HepG2 (cell line): ENCODE measurements around the gene RPS28. TPM values are rescaled to one million over a fixed set of nuclear protein-coding genes. Genes with fewer than 3 reads are reported as not detected.

Source experiments
- CBX5 ChIP-seq: sonication (generic); formaldehyde crosslinking; IDR thresholded peaks from 2 replicates; pipeline ENCODE4 v1.4.0; 2020; ENCODE audit warnings: missing genetic modification reagents, borderline replicate concordance
- NR3C1 ChIP-seq: sonication (generic); formaldehyde crosslinking; IDR thresholded peaks from 2 replicates; pipeline ENCODE4 v1.4.0; 2020; ENCODE audit warnings: missing genetic modification reagents
- THAP11 ChIP-seq: IDR thresholded peaks from 2 replicates; pipeline ENCODE4 v1.6.1; 2016; ENCODE audit warnings: missing biosample characterization, missing genetic modification reagents
- ZFP82 ChIP-seq: sonication (generic); formaldehyde crosslinking; IDR thresholded peaks from 2 replicates; pipeline ENCODE4 v1.5.1; 2020; ENCODE audit warnings: mild to moderate bottlenecking, missing genetic modification reagents, borderline replicate concordance
- ZNF564 ChIP-seq: sonication (generic); formaldehyde crosslinking; IDR thresholded peaks from 2 replicates; pipeline ENCODE4 v1.8.1; 2023; ENCODE audit warnings: mild to moderate bottlenecking, missing genetic modification reagents
- ZNF720 ChIP-seq: sonication (generic); formaldehyde crosslinking; IDR thresholded peaks from 2 replicates; pipeline ENCODE4 v1.4.0; 2020; ENCODE audit warnings: missing genetic modification reagents
- ZNF776 ChIP-seq: sonication (generic); formaldehyde crosslinking; IDR thresholded peaks from 2 replicates; pipeline ENCODE4 v1.4.0; 2020; ENCODE audit warnings: mild to moderate bottlenecking, missing genetic modification reagents
- ZSCAN25 ChIP-seq: sonication (generic); formaldehyde crosslinking; IDR thresholded peaks from 2 replicates; pipeline ENCODE4 v1.8.0; 2022; ENCODE audit warnings: mild to moderate bottlenecking, missing genetic modification reagents
- polyA plus RNA-seq, 8 experiments: library from polyadenylated mRNA; depleted of rRNA in 3 of 8; stranded (reverse) in 7 of 8; unstranded in 1 of 8; fragments of >200 nt; fragmentation: Illumina TruSeq in 4 of 8; extraction: Trizol in 4 of 8; gene quantifications; 2 replicates each; pipeline versions ENCODE4 v1.2.1 to v1.2.3, GENCODE V29; 2011 to 2016; ENCODE audit warnings: low read depth in 4 of 8, missing spikeins in 1 of 8, mixed read lengths in 1 of 8; ENCODE audit not compliant: insufficient read depth in 1 of 8
- total RNA-seq, 5 experiments: library from RNA; depleted of rRNA; stranded (reverse); fragments of >200 nt; fragmentation: Illumina TruSeq; extraction: Trizol; gene quantifications; 2 replicates each; pipeline ENCODE4 v1.2.3, GENCODE V29; 2016; ENCODE audit warnings: low read depth in 1 of 5
- TF ChIP-seq, protein P1 (sequence below): sonication (generic); formaldehyde crosslinking; IDR thresholded peaks from 2 replicates; pipeline ENCODE4 v1.4.0; 2020; ENCODE audit warnings: missing genetic modification reagents
- TF ChIP-seq, protein P2 (sequence below): sonication (generic); formaldehyde crosslinking; conservative IDR thresholded peaks from 2 replicates; pipeline ENCODE4 v1.4.0; 2020; ENCODE audit warnings: missing genetic modification reagents
- TF ChIP-seq, protein P3 (sequence below): sonication (generic); formaldehyde crosslinking; IDR thresholded peaks from 2 replicates; pipeline ENCODE4 v1.5.0; 2020; ENCODE audit warnings: mild to moderate bottlenecking, missing genetic modification reagents
- TF ChIP-seq, protein P4 (sequence below): sonication (generic); formaldehyde crosslinking; IDR thresholded peaks from 2 replicates; pipeline ENCODE4 v1.4.0; 2020; ENCODE audit warnings: mild to moderate bottlenecking, missing genetic modification reagents
- TF ChIP-seq, protein P5 (sequence below): IDR thresholded peaks from 2 replicates; pipeline ENCODE4 v1.6.1; 2016; ENCODE audit warnings: missing biosample characterization, missing genetic modification reagents, low read depth

Gene RPS28
- total and polyA plus RNA-seq, 2 of the 13 experiments (the other 11 are each of a cell fraction or from before 2014, with no cell fraction given), result 281 to 545 TPM

- no peak for TF ChIP-seq ZNF720 (CRISPR knock-in tag)
- TF ChIP-seq, protein P1, sequence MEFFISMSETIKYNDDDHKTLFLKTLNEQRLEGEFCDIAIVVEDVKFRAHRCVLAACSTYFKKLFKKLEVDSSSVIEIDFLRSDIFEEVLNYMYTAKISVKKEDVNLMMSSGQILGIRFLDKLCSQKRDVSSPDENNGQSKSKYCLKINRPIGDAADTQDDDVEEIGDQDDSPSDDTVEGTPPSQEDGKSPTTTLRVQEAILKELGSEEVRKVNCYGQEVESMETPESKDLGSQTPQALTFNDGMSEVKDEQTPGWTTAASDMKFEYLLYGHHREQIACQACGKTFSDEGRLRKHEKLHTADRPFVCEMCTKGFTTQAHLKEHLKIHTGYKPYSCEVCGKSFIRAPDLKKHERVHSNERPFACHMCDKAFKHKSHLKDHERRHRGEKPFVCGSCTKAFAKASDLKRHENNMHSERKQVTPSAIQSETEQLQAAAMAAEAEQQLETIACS, result peak; percentile 86
- TF ChIP-seq, protein P2, sequence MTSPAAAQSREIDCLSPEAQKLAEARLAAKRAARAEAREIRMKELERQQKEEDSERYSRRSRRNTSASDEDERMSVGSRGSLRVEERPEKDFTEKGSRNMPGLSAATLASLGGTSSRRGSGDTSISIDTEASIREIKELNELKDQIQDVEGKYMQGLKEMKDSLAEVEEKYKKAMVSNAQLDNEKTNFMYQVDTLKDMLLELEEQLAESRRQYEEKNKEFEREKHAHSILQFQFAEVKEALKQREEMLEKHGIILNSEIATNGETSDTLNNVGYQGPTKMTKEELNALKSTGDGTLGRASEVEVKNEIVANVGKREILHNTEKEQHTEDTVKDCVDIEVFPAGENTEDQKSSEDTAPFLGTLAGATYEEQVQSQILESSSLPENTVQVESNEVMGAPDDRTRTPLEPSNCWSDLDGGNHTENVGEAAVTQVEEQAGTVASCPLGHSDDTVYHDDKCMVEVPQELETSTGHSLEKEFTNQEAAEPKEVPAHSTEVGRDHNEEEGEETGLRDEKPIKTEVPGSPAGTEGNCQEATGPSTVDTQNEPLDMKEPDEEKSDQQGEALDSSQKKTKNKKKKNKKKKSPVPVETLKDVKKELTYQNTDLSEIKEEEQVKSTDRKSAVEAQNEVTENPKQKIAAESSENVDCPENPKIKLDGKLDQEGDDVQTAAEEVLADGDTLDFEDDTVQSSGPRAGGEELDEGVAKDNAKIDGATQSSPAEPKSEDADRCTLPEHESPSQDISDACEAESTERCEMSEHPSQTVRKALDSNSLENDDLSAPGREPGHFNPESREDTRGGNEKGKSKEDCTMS (CRISPR knock-in tag), result no peak
- TF ChIP-seq ZNF776 (CRISPR knock-in tag), result peak; percentile 16; the same call in 1 of the 2 replicates
- TF ChIP-seq ZNF564 (CRISPR knock-in tag), result no peak
- TF ChIP-seq, protein P3, sequence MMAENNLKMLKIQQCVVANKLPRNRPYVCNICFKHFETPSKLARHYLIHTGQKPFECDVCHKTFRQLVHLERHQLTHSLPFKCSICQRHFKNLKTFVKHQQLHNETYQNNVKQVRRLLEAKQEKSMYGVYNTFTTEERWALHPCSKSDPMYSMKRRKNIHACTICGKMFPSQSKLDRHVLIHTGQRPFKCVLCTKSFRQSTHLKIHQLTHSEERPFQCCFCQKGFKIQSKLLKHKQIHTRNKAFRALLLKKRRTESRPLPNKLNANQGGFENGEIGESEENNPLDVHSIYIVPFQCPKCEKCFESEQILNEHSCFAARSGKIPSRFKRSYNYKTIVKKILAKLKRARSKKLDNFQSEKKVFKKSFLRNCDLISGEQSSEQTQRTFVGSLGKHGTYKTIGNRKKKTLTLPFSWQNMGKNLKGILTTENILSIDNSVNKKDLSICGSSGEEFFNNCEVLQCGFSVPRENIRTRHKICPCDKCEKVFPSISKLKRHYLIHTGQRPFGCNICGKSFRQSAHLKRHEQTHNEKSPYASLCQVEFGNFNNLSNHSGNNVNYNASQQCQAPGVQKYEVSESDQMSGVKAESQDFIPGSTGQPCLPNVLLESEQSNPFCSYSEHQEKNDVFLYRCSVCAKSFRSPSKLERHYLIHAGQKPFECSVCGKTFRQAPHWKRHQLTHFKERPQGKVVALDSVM (CRISPR knock-in tag), result 0 out of 2 replicates have a peak, but pooled peaks have one; percentile 36
- TF ChIP-seq THAP11, result no peak
- no peak for TF ChIP-seq ZFP82
- TF ChIP-seq, protein P4, sequence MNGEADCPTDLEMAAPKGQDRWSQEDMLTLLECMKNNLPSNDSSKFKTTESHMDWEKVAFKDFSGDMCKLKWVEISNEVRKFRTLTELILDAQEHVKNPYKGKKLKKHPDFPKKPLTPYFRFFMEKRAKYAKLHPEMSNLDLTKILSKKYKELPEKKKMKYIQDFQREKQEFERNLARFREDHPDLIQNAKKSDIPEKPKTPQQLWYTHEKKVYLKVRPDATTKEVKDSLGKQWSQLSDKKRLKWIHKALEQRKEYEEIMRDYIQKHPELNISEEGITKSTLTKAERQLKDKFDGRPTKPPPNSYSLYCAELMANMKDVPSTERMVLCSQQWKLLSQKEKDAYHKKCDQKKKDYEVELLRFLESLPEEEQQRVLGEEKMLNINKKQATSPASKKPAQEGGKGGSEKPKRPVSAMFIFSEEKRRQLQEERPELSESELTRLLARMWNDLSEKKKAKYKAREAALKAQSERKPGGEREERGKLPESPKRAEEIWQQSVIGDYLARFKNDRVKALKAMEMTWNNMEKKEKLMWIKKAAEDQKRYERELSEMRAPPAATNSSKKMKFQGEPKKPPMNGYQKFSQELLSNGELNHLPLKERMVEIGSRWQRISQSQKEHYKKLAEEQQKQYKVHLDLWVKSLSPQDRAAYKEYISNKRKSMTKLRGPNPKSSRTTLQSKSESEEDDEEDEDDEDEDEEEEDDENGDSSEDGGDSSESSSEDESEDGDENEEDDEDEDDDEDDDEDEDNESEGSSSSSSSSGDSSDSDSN (CRISPR knock-in tag), result peak; percentile 29; the same call in 1 of the 2 replicates
- TF ChIP-seq ZSCAN25, result no peak
- TF ChIP-seq CBX5, result no peak
- TF ChIP-seq, protein P5, sequence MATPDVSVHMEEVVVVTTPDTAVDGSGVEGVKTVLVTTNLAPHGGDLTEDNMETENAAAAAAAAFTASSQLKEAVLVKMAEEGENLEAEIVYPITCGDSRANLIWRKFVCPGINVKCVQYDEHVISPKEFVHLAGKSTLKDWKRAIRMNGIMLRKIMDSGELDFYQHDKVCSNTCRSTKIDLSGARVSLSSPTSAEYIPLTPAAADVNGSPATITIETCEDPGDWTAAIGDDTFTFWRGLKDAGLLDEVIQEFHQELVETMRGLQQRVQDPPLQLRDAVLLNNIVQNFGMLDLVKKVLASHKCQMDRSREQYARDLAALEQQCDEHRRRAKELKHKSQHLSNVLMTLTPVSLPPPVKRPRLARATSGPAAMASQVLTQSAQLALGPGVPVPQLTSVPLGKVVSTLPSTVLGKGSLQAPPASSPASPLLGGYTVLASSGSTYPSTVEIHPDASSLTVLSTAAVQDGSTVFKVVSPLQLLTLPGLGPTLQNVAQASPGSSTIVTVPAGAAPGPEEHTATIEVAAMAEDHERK (CRISPR knock-in tag), result no peak
- TF ChIP-seq NR3C1 (CRISPR knock-in tag), result no peak
These were observed 13.4 kb downstream of the RPS28 start (continued) for GRCh38 chr19:8334458-8335342.
